HFFc6 (cell line): ENCODE results near the gene PHF5A. TPM values are rescaled to one million over a fixed set of nuclear protein-coding genes. Genes with fewer than 3 reads are reported as not detected.

ENCODE experiments used
- DNase-seq: peaks from one replicate; pipeline ENCODE4 v3.0.0-alpha.2; 2018
- H3K27ac Mint-ChIP-seq: 2 replicates; pipeline ENCODE4 v1.8.0; 2020; ENCODE audit warnings: mild to moderate bottlenecking, mixed read lengths
- H3K27me3 Mint-ChIP-seq: 2 replicates; pipeline ENCODE4 v1.8.0; 2021; ENCODE audit warnings: mild to moderate bottlenecking, moderate library complexity, mixed read lengths; ENCODE audit not compliant: insufficient read depth
- H3K36me3 Mint-ChIP-seq: 2 replicates; pipeline ENCODE4 v1.8.0; 2021; ENCODE audit warnings: low read depth, mixed read lengths
- H3K4me1 Mint-ChIP-seq: 2 replicates; pipeline ENCODE4 v1.8.0; 2020; ENCODE audit warnings: low read depth, mixed read lengths
- H3K4me3 Mint-ChIP-seq: 2 replicates; pipeline ENCODE4 v1.8.0; 2020; ENCODE audit warnings: mild to moderate bottlenecking, moderate library complexity, mixed read lengths
- H3K9me3 Mint-ChIP-seq: 2 replicates; pipeline ENCODE4 v1.8.0; 2020; ENCODE audit warnings: mild to moderate bottlenecking, mixed read lengths
- total RNA-seq, 6 experiments: library from RNA; stranded (reverse); fragmentation: NEBNext Ultra II Directional; extraction: Animal tissue kit (Norgen Biotek cat#: 25700); gene quantifications; 2 replicates in 1 of 6; 3 replicates in 5 of 6; pipeline ENCODE4 v1.2.3, GENCODE V29; 2021
- TF ChIP-seq, protein P1 (sequence below): fragments of 200-600 bp; sonication (generic); IDR thresholded peaks from 2 replicates; pipeline ENCODE4 v1.5.0; 2021; ENCODE audit warnings: antibody characterized with exemption, mild to moderate bottlenecking

PHF5A gene
- total RNA-seq, 6 experiments from 2014 or later: 40.0 to 58.4 (median 55.3) TPM

- Mint-ChIP-seq H3K27me3 (no peaks in the 10 kb centered on the region), H3K4me3 (no peak overlapping the region), H3K4me1 (peaks cover 55% of the 10 kb centered on the region), H3K36me3 (peaks cover 6% of the 10 kb centered on the region), H3K9me3 (no peaks in the 10 kb centered on the region), H3K27ac (no peak overlapping the region)
- TF ChIP-seq, protein P1, sequence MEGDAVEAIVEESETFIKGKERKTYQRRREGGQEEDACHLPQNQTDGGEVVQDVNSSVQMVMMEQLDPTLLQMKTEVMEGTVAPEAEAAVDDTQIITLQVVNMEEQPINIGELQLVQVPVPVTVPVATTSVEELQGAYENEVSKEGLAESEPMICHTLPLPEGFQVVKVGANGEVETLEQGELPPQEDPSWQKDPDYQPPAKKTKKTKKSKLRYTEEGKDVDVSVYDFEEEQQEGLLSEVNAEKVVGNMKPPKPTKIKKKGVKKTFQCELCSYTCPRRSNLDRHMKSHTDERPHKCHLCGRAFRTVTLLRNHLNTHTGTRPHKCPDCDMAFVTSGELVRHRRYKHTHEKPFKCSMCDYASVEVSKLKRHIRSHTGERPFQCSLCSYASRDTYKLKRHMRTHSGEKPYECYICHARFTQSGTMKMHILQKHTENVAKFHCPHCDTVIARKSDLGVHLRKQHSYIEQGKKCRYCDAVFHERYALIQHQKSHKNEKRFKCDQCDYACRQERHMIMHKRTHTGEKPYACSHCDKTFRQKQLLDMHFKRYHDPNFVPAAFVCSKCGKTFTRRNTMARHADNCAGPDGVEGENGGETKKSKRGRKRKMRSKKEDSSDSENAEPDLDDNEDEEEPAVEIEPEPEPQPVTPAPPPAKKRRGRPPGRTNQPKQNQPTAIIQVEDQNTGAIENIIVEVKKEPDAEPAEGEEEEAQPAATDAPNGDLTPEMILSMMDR: no peak
- DNase-seq: no peak
These were observed 16.5 kb upstream of the PHF5A start for GRCh38 chr22:41485033-41485432.

DNA sequence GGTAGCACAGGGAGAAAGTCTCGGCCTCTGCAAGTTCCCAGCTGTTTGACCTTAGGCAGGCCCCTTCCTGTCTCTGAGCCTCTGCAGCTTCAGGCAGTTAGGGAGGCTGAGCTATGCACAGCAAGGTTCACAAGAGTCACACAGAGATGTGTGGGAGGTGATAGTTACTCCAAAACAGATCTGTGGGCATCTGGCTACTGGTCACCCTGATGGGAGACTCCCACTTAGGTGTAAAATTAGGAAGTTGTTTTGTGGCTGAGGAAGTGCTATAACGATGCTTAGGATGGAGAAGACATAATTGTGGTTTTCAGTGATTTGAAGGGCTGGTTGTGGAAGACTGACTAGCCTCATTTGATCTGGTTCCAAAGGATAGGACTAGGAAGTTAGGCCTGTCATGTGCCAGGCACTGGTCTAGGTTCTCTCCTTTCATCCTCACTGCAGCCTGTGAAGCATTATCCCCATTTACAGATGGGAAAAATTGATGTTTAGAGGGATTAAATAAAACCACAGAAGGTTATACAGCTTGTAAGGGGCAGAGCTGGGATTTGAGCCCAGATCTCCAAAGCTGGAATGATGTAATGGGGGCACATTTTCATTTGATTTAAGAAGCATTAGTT is 13.9 kb upstream of the PHF5A start:
- no peaks in the 10 kb centered on the region for H3K27me3 Mint-ChIP-seq
- peak overlapping the region; percentile 28 for H3K4me3 Mint-ChIP-seq
- TF ChIP-seq, protein P1: no peak
- peak; percentile 26 for DNase-seq
- no peaks in the 10 kb centered on the region for H3K9me3 Mint-ChIP-seq
- peaks cover 67% of the 10 kb centered on the region for H3K4me1 Mint-ChIP-seq
- peak overlapping the region; percentile 75 for H3K27ac Mint-ChIP-seq
- peaks cover 6% of the 10 kb centered on the region for H3K36me3 Mint-ChIP-seq

- DNase-seq: no peak
- Mint-ChIP-seq H3K27ac (peak overlapping the region; percentile 75), H3K36me3 (peaks cover 3% of the 10 kb centered on the region), H3K9me3 (no peaks in the 10 kb centered on the region), H3K4me3 (no peak overlapping the region), H3K27me3 (no peaks in the 10 kb centered on the region), H3K4me1 (peaks cover 62% of the 10 kb centered on the region)
- TF ChIP-seq, protein P1: no peak
These were observed 13.4 kb upstream of the PHF5A start for GRCh38 chr22:41481925-41482318.

GRCh38 chr22:41481131-41481830 is 12.8 kb upstream of the PHF5A start:
- Mint-ChIP-seq H3K4me1 (peaks cover 59% of the 10 kb centered on the region), H3K36me3 (no peaks in the 10 kb centered on the region; the same call in 1 of the 2 replicates), H3K27ac (peak overlapping the region; percentile 75), H3K27me3 (no peaks in the 10 kb centered on the region), H3K9me3 (no peaks in the 10 kb centered on the region), H3K4me3 (peak overlapping the region; percentile 13; the same call in 1 of the 2 replicates)
- TF ChIP-seq, protein P1: no peak
- peak; percentile 60 for DNase-seq

DNA sequence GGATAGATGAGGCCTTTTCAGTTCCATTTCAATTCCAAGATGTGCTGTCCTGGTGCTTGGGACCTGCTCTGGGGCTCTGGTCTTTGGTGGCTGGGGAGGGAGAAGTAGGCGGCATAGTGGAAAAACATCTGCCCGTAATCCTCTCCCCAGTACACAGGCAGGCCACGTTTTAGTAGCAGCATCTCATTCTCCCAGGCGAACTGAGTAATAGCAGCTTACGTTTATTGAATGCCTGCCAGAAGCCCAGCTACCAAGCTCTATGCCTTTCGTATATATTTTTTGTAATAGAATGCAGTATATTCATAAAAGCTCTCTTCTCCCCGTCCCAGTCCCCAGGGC is 11.9 kb upstream of the PHF5A start:
- Mint-ChIP-seq H3K4me1 (peaks cover 59% of the 10 kb centered on the region), H3K27me3 (no peaks in the 10 kb centered on the region), H3K36me3 (no peaks in the 10 kb centered on the region), H3K9me3 (no peaks in the 10 kb centered on the region), H3K27ac (peak overlapping the region; percentile 75), H3K4me3 (peak overlapping the region; percentile 62)
- DNase-seq: peak; percentile 74
- TF ChIP-seq, protein P1: no peak
